HG03378 (cell line): Measurements from ENCODE around the gene CLPTM1L.
"Not testable (repeated sequence)": the region's sequence is repeated elsewhere in the genome, so short reads cannot be mapped to it uniquely, and the experiment has no call there.

Experiments
- ATAC-seq: cut with Tn5 transposase; IDR thresholded peaks from one replicate; pipeline ENCODE4 v1.9.1; 2021; ENCODE audit warnings: mild to moderate bottlenecking, moderate library complexity; ENCODE audit not compliant: unreplicated experiment

CLPTM1L gene

DNA sequence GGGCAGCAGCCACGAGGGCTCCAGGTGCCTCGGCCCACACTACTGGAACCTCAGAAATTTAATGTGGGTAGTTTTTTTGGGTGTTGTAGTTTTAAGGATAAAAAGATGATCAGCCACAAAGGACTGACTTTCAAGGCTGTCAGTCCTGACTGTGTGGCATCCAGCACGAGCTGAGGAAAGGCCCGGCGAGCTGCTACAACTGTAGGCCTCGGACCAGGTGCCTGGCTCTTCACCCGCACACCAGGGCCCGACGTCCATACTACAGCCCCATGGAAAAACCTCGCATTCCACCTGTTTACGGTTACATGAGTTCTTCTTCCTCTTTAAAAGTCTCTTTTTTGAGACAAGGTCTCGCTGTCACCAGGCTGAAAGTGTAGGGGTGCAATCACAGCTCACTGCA is 2.6 kb downstream of the CLPTM1L start:
- no peak for ATAC-seq

- no peak for ATAC-seq
These were observed 3.0 kb downstream of the CLPTM1L start for GRCh38 chr5:1341863-1342262.

DNA sequence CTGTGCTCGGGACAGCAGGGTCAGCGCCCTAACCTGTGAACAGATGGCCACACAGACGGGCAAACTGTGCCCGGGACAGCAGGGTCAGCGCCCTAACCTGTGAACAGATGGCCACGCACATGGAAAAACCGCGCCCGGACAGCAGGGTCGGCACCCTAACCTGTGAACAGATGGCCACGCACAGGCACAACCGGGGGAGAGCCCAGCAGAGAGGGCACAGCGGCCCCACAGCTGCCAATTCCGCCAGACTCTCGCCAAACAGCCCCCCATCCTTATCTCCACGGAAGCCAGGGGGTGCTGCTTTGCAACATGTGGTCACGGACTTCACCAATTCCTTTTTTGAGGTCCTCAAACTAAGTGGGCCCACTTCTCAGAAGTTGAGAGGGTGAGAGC is 5.1 kb downstream of the CLPTM1L start:
- ATAC-seq, result not testable (repeated sequence)

- not testable (repeated sequence) for ATAC-seq
These were observed 5.6 kb downstream of the CLPTM1L start for GRCh38 chr5:1339139-1339817.

GRCh38 chr5:1338506-1339070 is 6.3 kb downstream of the CLPTM1L start:
- no peak for ATAC-seq

GRCh38 chr5:1338196-1338490 is 6.8 kb downstream of the CLPTM1L start:
- ATAC-seq, result no peak

- no peak for ATAC-seq
These were observed 7.3 kb downstream of the CLPTM1L start for GRCh38 chr5:1337489-1338195.

DNA sequence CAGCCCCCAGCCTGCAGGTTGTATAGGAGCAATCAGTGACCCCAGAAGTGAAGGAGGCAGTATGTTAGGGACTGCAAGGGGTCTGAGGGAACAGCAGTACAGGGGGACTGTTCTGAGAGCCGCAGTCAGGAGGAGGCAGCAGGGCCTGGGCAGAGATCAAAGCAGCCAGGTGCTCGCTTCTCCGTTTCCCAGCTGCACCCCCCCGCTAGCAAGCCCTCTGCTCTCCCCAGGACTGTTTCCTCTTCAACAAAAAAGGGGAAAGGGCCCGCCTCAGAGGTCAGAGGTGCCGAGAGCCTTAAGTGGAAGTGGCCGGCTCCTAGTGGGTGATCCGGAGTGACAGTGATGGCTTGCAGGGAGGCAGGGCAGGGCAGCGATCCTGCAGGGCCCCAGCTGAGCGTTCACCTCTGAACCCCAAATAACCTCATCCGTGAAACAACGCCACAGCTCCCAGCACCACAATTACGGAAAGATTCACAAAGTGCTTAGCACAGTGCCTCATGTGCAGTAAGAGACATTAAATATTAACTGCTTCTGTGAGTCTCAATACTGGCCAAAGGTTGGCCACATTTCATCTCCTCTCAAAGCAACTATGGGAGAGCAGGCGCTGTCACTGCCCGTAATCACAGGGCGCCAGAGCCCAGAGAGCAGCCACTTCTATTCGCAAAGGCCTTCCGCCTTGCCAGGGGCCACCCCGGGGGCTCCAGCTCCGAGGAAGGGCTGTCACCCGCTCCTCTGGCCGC is 8.0 kb downstream of the CLPTM1L start:
- ATAC-seq, result no peak

DNA sequence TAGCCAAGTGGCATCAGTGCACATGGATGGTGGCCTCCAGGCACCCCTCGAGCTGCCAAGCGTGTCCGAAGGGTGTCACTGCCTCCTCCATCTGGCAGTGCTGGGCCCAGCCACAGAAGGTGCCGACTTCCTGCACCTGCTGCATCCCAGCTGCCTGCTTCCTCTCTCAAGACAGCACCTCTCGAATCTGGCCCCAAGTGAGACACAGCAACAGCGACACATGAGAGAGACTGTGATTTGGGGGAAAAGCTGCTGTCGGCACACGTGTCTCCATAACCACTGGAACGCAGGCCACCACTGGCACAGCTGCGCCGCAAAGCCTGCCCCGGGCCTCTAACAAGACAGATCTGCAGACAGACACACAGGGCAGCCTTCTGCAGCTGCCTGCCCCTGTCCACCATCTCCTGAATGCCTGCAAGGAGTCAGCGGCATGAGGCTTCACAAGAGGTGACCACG is 8.8 kb downstream of the CLPTM1L start:
- no peak for ATAC-seq

DNA sequence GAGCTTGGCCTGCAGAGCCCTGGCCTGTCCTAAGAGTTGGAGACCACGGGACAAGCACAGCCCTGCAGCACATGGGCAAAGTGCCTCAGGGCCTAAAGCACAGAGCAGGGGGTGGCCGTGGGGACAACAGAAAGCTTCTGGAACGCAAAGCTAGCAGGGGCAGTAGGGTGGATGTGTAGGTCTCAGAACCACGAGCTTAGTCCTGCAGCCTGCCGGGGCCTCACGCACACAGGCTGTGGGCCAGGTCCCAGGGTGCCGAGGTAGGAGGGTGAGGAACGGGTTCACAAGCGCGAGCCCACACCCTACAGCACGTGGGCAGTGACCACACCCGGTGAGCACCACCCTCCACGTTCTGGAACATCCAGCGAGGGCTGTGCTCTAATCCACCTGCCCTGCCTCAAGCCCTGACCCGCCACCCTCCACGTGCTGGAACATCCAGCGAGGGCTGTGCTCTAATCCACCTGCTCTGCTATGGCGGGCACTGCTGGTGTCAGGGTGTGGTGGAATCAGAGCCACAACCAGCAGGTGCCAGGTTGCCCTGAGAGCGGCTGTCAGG is 9.3 kb downstream of the CLPTM1L start:
- ATAC-seq, result no peak

DNA sequence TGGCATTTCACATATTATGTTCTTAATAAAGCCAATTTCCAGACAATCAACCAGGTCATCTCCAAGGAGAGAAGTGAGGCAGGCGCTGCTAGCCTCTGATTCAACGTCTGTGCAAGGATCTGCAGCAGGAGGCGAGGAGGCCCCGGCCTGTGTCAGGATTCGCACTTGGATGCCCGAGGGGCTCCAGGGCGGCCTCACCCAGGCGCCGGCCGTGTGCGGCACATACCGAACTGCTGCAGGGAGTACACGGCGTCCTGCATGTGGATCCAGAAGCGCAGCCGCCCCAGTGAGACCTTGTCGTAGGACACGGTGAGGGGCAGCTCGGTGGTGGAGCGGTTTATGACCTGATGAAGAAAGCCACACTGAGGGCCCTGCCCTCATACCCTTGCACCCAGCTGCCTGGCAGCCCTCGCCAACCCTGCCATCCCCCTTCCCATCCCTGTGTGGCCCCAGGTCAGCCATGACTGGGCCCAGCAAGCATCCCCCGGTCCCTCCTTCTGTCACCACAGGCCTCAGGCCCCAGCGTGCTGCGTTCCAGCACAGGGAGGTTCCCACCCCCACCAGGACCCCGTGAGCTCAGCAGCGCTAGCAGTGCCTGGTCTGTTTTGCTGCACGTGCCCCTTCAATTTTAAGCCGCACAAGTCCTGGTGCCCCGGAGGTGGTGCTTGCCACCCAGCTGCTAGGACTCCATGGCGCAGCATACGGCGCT is 9.9 kb downstream of the CLPTM1L start:
- ATAC-seq, result no peak

DNA sequence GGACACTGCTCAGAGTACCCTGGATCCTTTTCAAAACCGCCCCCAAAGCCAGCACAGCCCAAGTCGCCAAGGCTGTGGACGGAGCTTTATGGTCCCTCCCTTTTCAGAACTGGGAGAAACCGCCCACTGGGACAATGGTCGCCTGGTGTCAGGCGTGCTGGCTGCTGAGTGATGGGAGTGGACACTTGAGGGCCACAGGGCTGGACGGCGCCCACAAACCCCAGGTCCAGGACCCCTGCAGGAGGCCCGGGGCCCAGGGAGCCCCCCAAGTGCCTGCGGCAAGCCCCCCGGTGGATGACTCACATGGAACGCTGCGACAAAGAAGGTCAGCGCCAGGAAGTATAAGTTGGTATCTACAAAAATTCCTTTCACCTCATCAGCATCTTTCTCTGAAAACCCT is 10.9 kb downstream of the CLPTM1L start:
- no peak for ATAC-seq

GRCh38 chr5:1333286-1333685 is 11.6 kb downstream of the CLPTM1L start:
- ATAC-seq, result not testable (repeated sequence)

DNA sequence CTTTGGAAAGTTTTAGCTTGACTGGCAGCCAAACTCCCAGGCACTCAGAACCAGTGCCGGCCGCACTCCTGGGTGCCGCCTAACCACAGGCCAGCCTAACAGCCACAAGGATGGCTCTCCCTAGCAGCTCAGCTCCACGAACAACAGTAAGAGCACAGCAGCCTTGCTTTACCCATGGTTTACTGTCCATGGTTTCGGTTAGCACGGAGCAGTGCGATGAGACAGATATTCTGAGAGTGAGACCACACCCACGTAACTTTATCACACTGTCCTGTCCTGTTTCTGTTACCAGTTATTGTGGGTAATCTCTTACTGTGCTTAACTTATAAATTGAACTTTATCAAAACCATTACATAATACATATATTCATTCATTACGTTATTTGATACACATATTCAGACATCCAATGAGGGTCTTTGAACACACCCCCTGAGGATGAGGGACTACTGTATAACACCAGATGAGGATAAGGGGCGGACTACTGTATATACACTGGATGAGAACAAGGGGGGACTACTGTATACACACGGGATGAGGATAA is 12.4 kb downstream of the CLPTM1L start:
- no peak for ATAC-seq

DNA sequence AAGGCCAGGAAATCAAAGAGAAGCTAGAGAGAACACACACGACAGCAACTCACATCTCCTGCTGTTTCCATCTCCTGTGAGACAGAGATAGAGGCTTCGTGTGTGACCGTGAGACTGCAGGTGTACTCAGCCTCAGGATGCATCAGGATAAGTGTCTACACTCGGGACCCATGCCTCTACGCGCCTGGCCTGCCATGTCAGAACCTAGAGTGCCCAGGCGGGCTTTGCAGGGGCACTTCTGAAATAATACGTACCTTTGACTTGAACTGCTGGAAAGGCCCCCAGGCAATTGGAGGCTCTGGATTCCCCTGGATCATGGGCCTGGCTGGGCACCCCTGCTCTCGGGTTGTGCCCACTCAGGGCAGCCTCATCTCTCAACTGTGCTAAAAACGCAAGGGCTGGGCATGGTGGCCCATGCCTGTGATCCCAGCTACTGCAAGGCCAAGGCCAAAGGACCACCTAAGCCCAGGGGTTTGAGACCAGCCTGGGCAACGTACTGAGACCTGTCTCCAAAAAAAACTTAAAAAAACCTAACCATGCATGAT is 13.0 kb downstream of the CLPTM1L start:
- ATAC-seq, result no peak

GRCh38 chr5:1330847-1331831 is 13.8 kb downstream of the CLPTM1L start:
- ATAC-seq, result no peak

- ATAC-seq, result no peak
These were observed 14.6 kb downstream of the CLPTM1L start for GRCh38 chr5:1330146-1330846.

DNA sequence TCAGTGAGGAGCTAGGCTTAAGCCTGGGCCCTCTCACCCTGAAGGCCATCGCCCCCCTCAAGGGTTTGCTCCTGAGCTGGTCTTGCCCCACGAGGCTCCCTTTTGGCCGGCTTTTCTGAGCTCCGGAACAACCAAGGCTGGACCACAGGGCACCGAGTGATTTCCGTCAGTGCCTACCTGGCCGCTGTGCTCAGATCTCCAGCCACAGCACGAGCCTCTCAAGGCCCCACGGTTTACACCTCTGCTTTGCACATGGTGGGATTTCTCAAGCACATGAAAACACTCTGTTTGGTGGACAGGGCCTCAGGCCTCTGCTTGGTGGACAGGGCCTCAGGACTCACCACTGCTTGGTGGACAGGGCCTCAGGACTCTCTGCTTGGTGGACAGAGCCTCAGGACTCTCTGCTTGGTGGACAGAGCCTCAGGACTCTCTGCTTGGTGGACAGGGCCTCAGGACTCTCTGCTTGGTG is 15.8 kb downstream of the CLPTM1L start:
- ATAC-seq, result no peak
